Mononuclear cell (primary cell): ENCODE measurements around the gene PLEKHM3. TPM values are rescaled to one million over a fixed set of nuclear protein-coding genes. Genes with fewer than 3 reads are reported as not detected.

Source experiments
- H3K27me3 ChIP-seq: 2 replicates; pipeline ENCODE4 v1.6.0; 2011; ENCODE audit warnings: low read length, control low read depth; ENCODE audit not compliant: insufficient read depth
- H3K4me1 ChIP-seq: 2 replicates; pipeline ENCODE4 v1.5.1; 2011; ENCODE audit warnings: mild to moderate bottlenecking, low read length, control low read depth; ENCODE audit not compliant: insufficient read depth
- H3K4me3 ChIP-seq: 2 replicates; pipeline ENCODE4 v1.5.1; 2011; ENCODE audit warnings: mild to moderate bottlenecking, low read length, moderate library complexity
- H3K9me3 ChIP-seq: 2 replicates; pipeline ENCODE4 v1.5.1; 2011; ENCODE audit warnings: low read depth, mild to moderate bottlenecking, control low read depth, low read length
- total RNA-seq: library from RNA; depleted of rRNA; stranded (reverse); fragments of >200 nt; gene quantifications from one replicate; pipeline ENCODE4 v1.2.3, GENCODE V29; 2012

Gene PLEKHM3
- total RNA-seq, 1 donor: 22.7 TPM

DNA sequence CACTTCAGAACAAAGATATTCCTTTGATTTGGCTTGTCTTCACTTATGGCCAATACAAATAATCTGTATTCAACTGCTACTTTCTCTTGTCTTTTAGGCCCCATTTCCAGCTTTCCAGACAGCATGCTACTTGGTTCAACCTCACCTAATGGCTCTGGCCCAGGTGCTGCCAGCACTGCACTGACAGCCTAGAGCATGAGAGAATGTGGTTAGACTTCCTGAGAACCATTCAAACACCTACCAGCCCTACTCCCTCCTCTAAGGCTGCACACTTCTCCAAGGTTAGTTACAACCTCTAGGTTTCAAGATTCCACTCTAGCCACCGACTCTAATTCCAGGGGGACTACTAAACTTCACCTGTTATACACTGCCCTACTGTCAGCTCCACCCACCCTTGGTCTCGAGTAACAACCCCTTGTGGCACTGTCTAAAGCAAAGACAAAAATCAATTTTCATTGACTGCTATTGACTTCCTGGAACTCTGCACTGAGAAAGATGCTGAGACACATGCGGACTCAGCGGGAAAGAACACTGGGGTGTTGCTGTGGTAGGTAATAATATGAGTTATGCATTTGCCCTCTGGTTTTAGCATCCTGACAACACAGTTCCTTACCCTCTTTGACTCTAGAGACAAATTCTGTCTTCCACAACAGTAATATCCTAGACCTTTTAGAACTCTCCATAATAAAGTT lies 38.2 kb downstream of the PLEKHM3 start:
- Histone ChIP-seq H3K27me3 (no peaks in the 10 kb centered on the region), H3K9me3 (no peaks in the 10 kb centered on the region), H3K4me1 (peaks cover 18% of the 10 kb centered on the region)

DNA sequence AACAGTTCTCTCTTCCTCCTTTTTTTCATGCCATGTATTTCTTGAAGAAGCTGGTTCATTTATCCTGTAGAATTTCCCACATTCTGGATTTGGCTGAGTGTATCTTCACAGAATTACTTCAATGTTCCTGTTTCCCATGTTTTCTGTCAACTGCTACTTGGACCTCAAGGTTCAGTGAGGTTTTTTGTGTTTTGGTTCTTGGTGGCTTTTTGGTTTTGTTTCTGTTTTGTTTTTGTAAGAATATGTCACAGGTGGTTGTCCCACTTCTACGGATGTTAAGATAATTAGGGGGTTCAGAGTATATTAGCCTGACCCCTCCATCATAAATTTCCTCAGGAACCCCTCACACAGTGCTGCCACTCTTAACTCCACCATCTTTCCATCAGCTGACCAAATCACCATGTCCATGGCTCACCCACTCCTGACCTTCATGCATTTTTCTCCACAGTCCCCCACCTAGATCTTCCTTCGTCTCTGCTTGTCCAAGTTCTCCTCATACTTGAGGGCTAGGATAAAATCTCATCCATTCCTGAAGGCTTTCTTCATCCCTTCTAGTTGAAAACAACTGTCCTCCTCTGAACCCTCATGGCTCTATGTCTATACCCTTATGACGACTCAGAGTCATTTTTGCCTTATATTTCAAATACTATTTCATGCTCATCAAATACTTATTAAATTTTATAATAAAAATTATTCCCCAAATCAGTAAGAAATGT lies 40.4 kb downstream of the PLEKHM3 start:
- peaks cover 18% of the 10 kb centered on the region for H3K4me1 ChIP-seq
- H3K27me3 ChIP-seq: no peaks in the 10 kb centered on the region
- H3K4me3 ChIP-seq: no peak overlapping the region
- no peaks in the 10 kb centered on the region for H3K9me3 ChIP-seq

More for the DNA sequence above, 38.2 kb downstream of the PLEKHM3 start:
- no peak overlapping the region for H3K4me3 ChIP-seq

DNA sequence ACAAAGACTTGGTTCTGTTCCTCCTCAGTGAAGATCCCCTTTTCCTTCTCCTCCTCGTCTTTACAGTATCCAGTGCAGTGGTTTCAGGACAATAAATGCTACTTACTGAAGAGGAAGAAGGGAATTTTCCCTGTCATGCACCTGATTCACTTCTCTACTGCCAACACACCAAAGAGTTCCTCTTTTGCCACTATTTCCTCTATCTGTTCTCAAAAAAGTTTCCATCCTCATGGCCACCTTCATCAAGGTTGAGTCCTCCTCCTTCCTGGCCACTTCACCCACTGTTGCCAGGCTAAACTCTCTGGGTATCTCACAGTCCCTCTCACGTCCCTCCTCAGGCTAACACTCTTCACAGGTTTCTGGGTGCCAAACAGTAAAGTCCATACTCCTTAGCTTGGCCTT lies 41.7 kb downstream of the PLEKHM3 start:
- Histone ChIP-seq H3K9me3 (no peaks in the 10 kb centered on the region), H3K4me1 (peaks cover 18% of the 10 kb centered on the region), H3K4me3 (no peak overlapping the region), H3K27me3 (no peaks in the 10 kb centered on the region)

DNA sequence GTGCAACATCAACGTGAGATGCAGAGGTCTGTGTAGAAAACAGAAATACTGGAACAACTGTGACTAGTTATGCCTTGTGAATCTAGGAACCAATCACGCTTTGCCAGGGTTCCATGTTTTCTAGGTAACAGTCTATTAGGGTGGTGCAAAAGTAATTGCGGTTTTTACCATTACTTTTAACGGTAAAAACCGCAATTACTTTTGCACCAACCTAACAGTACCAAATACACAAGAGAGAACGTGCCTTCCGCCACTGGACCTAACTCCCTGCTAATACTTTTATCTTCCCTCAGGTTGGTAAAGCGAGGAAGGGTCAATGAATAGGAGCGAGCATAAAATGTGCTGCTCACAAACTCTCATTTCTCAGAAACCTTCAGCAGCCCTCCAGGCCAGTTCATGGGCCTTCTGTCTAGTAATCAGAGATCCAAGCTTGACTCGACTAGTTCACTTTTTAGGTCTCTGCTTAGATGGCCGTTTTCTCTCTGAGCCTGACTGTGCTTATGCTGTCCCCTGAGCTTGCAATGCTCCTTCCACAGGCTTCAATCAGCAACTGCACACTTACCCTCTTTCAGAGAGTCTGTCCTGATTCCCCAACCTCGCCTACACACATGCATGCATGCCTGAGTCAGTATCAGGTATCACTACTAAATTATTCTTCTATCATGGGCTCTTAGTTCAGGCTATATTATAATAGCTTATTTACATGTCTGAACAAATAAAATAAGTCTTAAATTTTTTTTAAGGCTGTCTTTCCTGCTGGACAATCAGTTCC lies 47.0 kb downstream of the PLEKHM3 start:
- Histone ChIP-seq H3K9me3 (no peaks in the 10 kb centered on the region), H3K27me3 (no peaks in the 10 kb centered on the region), H3K4me1 (peaks cover 24% of the 10 kb centered on the region), H3K4me3 (no peak overlapping the region)

DNA sequence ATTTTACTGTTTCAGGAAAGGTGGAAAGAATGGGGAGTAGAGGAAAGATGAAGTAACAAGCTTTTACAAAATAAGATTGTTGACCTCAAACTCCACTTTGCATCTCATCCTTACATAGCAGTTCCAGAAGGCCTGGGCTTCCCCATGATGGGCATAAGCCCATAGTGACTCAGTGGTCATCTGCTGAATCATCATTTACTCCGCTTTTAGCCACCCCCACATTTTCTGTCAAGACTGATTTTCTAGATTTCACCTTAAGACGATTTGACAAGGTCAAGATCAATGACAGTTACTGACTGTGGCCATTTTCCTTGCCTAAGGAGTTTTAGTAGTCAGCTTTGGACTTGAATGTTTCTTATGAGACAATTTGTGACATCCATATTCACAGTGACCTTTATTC lies 49.4 kb downstream of the PLEKHM3 start:
- H3K27me3 ChIP-seq: no peaks in the 10 kb centered on the region
- no peak overlapping the region for H3K4me3 ChIP-seq
- H3K9me3 ChIP-seq: no peaks in the 10 kb centered on the region
- H3K4me1 ChIP-seq: peaks cover 12% of the 10 kb centered on the region

DNA sequence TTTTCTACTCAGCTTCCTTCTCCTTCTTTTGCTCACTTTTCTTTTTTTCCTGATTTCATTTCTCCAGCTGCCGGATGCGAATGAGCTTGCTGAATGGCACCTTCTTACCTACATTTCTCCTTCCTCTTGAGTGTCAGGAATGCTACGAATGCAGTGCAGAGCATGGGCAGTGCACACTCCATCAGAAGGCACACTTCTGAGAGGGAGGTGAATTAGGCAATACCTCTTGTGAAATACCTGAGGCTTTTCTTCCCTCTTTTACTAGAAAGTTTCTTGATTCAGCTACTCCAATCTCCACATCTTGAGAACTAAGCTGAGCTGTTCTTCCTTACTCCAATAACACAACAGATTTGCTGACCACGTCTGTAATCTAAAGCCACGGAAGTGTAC lies 51.1 kb downstream of the PLEKHM3 start:
- H3K4me3 ChIP-seq: no peak overlapping the region
- peaks cover 23% of the 10 kb centered on the region for H3K4me1 ChIP-seq
- H3K27me3 ChIP-seq: no peaks in the 10 kb centered on the region

DNA sequence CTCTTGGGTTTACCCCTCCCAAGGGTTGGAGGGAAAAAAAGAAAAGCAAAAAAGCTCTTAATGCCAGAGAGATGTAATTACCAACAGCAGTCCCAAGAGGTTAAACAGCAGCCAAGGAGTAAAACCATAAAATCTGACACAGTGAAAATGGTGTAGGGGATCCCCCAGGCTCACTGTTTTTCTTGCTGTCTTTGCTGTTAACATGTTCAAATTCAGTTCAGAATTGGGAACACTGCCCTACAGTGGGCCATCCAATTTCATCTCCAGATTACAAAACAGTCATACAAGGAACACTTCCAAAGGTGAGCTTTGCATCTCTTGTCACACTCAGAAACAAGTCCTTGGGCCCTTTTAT lies 54.5 kb downstream of the PLEKHM3 start:
- H3K4me3 ChIP-seq: no peak overlapping the region
- H3K27me3 ChIP-seq: no peaks in the 10 kb centered on the region
- H3K4me1 ChIP-seq: peaks cover 23% of the 10 kb centered on the region
- H3K9me3 ChIP-seq: no peaks in the 10 kb centered on the region

More for the DNA sequence above, 51.1 kb downstream of the PLEKHM3 start:
- no peaks in the 10 kb centered on the region for H3K9me3 ChIP-seq

DNA sequence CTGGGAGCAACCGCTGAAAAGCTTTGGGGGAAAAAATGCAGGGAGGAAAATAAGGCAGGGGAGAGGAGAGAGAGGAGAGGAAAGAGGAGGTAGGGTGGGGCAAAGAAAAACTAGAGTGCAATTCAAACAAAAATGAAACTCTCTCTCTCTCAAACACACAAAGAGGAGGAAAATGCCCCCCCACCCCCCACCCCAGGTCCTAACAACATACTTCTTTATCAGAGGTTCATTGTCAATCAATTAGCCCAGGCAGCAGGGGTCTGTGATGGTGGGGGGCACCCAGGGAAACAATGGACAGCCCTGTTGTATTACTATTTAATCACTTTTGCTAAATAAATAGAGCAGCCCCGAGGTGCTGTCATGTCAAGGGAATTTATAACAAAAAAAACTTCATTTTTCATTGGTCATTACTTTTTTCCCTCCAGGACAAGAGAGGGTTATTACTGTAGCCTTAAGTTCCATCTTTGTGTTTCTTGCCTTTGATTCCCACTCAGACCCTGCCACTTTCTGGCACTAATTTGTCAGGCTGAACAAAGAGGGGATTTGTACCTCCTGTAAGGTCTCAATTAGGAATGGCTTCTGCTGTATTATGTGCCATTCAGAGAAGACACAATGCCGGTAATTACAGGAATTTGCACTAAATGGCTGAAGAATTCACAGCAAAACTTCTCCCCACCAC lies 55.0 kb downstream of the PLEKHM3 start:
- H3K9me3 ChIP-seq: no peaks in the 10 kb centered on the region

DNA sequence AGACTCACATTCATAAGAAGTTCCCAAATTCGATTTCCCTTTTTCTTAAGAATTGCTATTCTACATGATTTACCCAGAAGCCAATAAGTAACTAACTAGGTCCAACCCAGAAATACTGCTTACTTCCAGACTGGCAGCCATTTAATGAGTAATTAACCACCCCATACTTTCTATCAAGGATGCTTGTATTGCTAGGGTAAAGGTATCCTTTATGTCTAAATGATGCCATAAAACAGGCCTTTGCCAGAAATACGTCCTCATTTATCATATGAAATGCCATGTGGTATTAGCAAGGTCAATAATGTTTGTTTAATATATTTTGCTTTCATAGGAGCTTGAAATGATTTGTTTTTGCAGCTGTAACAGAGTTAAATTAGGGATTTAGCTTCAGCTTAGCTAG lies 56.1 kb downstream of the PLEKHM3 start:
- H3K27me3 ChIP-seq: no peaks in the 10 kb centered on the region
- no peak overlapping the region for H3K4me3 ChIP-seq
- H3K9me3 ChIP-seq: no peaks in the 10 kb centered on the region
- peaks cover 17% of the 10 kb centered on the region for H3K4me1 ChIP-seq

More for the DNA sequence above, 55.0 kb downstream of the PLEKHM3 start:
- H3K27me3 ChIP-seq: no peaks in the 10 kb centered on the region
- no peak overlapping the region for H3K4me3 ChIP-seq
- H3K4me1 ChIP-seq: peaks cover 23% of the 10 kb centered on the region

DNA sequence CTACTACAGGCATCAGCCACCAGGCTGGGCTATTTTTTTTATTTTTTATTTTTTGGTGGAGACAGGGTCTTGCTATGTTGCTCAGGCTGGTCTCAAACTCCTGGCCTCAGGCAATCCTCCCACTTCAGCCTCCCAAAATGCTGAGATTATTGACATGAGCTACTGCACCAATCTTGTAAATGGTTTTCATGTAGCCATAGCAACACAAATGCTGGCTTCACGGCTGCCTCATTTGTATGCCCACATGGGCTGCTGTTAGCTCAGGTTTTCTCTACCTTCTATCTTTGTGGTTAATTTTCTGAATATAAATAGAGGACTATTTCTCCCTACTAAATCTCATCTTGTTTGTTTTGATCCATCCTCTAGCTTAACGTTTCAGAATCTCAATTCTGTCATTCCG lies 58.2 kb downstream of the PLEKHM3 start:
- H3K4me3 ChIP-seq: no peak overlapping the region
- H3K27me3 ChIP-seq: no peaks in the 10 kb centered on the region
- H3K9me3 ChIP-seq: peaks cover 8% of the 10 kb centered on the region
- peaks cover 12% of the 10 kb centered on the region for H3K4me1 ChIP-seq

DNA sequence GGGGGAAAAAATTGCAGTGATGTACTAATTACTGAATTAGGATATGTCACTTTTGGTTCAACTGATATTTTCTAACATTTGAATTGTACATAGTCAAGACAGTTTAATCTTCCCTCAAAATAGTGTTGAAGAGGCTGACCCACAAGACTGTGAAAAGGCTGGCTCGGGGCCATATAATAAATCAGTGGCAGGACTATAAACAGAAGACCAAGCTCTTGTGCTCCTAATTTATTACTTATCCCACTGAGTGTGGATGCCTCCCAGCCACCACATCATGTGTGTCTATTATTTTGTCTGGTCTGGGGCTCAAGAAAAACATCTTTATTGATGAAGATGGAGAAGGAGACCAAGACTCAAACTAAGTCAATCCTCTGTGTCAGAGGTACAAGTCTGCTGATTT lies 64.4 kb downstream of the PLEKHM3 start:
- Histone ChIP-seq H3K27me3 (no peaks in the 10 kb centered on the region), H3K4me1 (no peaks in the 10 kb centered on the region), H3K9me3 (peaks cover 10% of the 10 kb centered on the region), H3K4me3 (no peak overlapping the region)

DNA sequence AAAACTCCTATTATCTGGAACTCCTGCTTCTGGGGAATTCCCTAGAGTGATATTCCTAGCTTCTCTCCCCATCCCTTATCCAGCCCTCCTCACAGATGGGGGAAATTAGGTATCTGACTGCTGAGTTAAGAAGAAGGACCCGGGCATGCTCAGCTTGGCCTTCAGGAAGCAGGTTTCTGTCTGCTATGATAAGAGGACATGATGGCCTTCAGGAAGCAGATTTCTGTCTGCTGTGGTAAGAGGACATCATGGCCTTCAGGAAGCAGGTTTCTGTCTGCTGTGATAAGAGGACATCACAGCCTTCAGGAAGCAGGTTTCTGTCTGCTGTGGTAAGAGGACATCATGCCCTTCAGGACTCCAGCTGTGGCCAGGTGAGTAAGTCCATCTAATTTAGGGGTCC lies 65.2 kb downstream of the PLEKHM3 start:
- Histone ChIP-seq H3K4me3 (no peak overlapping the region), H3K4me1 (no peaks in the 10 kb centered on the region), H3K9me3 (peaks cover 10% of the 10 kb centered on the region)

DNA sequence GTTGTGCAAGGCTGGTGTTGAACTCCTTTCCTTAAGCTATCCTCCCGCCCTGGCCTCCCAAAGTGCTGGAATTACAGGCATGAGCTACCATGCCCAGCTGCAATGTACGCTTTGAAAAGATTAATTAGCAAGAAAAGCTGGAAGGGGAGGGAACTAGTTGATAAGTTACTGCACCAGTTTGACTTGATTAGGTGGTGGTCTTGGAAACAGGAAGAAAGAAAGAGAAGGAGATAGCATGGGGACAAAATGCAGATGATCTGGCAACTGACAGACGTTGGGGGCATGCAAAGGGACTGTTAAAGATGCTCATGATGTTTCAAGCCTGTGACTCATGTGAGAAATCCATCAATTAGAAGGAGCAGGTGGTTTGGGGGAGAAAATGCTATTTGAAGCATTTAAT lies 68.6 kb downstream of the PLEKHM3 start:
- no peaks in the 10 kb centered on the region for H3K27me3 ChIP-seq
- H3K4me1 ChIP-seq: peaks cover 6% of the 10 kb centered on the region
- no peak overlapping the region for H3K4me3 ChIP-seq
- no peaks in the 10 kb centered on the region for H3K9me3 ChIP-seq

More for the DNA sequence above, 65.2 kb downstream of the PLEKHM3 start:
- H3K27me3 ChIP-seq: no peaks in the 10 kb centered on the region

DNA sequence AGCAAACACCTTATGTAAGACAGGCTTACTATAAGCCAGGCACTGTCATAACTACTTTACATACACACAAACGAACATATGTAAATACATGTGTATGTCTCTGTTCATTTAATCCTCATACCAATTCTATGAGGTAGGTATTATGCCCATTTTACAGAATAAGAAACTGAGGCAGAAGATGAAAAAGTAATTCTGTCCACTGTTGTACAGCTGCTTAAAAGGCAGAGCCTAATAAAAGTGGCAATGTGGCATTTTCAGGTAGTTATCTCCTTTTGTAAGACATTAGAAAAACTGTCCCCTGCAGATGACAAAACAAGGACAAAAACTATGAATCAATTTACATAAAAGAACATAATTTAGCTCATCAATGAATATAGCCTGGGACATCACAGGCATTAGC lies 69.9 kb downstream of the PLEKHM3 start:
- H3K9me3 ChIP-seq: no peaks in the 10 kb centered on the region
- peaks cover 10% of the 10 kb centered on the region for H3K4me1 ChIP-seq
- H3K27me3 ChIP-seq: no peaks in the 10 kb centered on the region
- no peak overlapping the region for H3K4me3 ChIP-seq

DNA sequence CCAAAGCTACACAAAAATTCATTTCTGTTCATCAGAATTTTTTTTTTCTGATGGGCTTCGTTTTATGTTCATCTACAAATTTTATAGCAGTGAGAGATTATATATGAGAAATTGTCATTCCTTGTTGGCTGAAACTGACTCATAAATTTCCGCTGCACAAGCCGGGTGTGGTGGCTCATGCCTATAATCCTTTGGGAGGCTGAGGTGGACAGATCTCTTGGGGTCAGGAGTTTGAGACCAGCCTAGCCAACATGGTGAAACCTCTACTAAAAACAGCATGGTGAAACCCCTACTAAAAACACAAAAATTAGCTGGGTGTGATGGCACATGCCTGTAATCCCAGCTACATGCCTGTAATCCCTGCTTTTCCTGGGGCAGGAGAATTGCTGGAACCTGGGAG lies 72.0 kb downstream of the PLEKHM3 start:
- Histone ChIP-seq H3K27me3 (no peaks in the 10 kb centered on the region), H3K9me3 (no peaks in the 10 kb centered on the region), H3K4me3 (no peak overlapping the region), H3K4me1 (peaks cover 10% of the 10 kb centered on the region)
